ENCODE results near the gene SLX4IP.

GRCh38 chr20:10662151-10662550 is 227.0 kb downstream of the SLX4IP start:
- TF ChIP-seq YY1 (tag by site-specific recombination; IDR thresholded peaks at IDR 0.05) (no peak), ZBTB48 (tag by site-specific recombination; IDR thresholded peaks at IDR 0.05) (no peak), ZNF623 (tag by site-specific recombination; IDR thresholded peaks at IDR 0.05) (no peak), ZNF843 (tag by site-specific recombination; IDR thresholded peaks at IDR 0.05) (no peak), MYNN (tag by site-specific recombination; IDR thresholded peaks at IDR 0.05; ENCODE audit: borderline replicate concordance) (no peak), GFI1B (tag by site-specific recombination; IDR thresholded peaks at IDR 0.05) (no peak), ZBTB21 (tag by site-specific recombination; IDR thresholded peaks at IDR 0.05) (no peak), GLIS1 (tag by site-specific recombination; IDR thresholded peaks at IDR 0.05) (no peak), ZFP69B (tag by site-specific recombination; IDR thresholded peaks at IDR 0.05) (no peak), ZBTB20 (tag by site-specific recombination; IDR thresholded peaks at IDR 0.05) (no peak)
- TF ChIP-seq, protein P1, sequence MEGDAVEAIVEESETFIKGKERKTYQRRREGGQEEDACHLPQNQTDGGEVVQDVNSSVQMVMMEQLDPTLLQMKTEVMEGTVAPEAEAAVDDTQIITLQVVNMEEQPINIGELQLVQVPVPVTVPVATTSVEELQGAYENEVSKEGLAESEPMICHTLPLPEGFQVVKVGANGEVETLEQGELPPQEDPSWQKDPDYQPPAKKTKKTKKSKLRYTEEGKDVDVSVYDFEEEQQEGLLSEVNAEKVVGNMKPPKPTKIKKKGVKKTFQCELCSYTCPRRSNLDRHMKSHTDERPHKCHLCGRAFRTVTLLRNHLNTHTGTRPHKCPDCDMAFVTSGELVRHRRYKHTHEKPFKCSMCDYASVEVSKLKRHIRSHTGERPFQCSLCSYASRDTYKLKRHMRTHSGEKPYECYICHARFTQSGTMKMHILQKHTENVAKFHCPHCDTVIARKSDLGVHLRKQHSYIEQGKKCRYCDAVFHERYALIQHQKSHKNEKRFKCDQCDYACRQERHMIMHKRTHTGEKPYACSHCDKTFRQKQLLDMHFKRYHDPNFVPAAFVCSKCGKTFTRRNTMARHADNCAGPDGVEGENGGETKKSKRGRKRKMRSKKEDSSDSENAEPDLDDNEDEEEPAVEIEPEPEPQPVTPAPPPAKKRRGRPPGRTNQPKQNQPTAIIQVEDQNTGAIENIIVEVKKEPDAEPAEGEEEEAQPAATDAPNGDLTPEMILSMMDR (tag by site-specific recombination; IDR thresholded peaks at IDR 0.05): no peak

Measured in HEK293 (cell line).